Fibroblast of skin of abdomen (primary cell): ENCODE measurements around the gene MIX23.
A peak's percentile ranks its signal among the peaks of the same experiment; 100 is the strongest.
"Not testable (repeated sequence)": the region's sequence is repeated elsewhere in the genome, so short reads cannot be mapped to it uniquely, and the experiment has no call there.

Experiments
- DNase-seq: peaks from one replicate; pipeline ENCODE4 v3.0.0-alpha.2; 2013

Gene MIX23

DNA sequence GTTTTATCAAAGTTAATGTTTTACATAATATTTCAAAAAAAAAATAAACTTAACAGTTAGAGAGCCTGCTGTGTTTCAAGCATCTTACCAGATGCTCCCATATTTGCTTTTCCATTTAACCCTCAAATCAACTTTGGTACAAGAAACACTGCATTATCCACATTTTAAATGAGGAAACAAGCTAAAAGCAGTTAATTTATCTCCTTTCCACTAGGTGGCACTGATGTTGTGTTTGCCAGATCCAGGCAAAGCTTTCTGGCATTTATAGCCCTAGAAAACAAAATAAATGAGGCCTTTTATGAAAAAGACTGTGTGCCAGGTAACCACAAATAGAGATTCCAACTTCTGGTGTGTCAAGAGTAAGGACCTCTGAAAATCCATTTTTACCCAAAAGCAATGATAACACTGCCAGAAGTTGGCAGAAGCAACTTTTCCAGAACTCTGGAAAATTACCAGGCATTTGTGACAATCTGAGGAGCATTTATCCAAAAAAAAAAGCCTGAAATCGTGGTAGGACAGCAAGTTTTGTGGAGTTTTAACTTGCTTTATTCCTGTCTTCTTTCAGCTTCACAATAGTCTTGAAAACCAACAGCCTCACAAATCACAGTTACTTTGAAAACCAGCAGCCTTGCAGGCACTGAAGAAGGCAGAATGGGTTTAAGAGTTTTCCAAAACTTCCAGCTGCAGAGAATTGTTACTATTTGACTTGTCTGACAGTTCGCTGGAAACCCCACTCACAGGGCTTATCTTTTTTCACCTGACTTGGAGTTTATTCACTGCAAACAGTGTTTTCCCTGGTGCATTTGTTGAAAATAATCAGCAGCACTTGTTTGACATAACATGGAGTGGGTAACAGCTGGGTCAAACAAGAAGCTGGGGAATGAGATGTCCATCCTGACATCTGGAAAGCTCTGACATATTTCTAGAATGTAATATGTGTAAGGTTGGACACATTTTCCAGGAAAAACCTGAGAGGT lies 10.1 kb upstream of the MIX23 start:
- DNase-seq = peak; percentile 53

DNA sequence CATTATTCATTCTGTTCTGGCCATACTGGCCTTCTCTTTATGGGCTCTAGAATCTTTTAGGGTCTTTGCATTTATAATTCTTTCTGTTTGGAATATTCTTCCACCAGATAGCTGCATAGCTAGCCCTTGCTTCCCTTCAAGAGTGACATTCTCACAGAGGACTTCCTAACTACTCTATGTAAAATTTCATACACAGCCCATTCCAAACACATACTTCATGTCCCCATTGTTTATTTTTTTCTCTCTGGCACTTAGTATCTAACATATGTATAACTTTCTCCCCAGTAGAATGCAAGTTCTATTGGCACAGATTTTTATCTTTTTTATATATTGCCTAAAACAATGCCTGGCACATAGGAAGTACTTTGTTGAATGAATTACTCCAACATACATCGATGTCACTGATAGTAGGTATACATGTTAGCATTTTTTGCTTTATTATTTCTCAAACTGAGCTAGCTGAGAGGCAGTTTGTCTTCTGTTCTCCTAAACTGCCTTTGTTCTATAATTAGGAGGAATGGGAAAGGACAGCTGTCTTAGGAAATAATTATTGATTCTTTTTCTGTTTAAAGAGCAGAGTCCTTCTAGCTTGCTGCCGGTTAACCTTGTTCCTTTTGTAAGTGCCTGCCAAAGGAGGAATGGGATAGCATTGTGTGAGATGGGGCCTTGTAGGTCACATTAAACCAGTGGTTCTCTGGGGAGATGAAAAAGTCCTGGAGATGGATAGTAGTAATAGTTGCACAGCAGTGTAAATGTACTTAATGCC lies 8.8 kb upstream of the MIX23 start:
- no peak for DNase-seq

DNA sequence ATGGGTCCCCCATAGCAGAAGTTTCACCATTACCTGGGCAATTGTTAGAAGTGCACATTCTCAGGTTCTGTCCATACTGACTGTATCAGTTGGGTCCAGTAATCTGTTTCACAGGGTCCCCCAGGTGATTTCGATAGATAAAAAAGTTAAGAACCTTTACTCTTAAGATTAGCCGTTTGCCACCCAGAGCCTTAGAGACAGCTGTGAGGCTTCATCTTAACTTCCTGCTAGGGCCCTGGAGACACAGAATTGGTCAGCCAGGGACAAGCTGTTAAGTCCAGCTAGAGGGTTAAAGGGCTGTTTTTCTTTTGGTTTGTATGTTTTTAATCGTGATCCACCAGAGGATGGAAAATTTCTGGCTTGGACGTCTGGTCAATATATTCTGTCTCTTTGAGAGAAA lies 7.6 kb upstream of the MIX23 start:
- no peak for DNase-seq

DNA sequence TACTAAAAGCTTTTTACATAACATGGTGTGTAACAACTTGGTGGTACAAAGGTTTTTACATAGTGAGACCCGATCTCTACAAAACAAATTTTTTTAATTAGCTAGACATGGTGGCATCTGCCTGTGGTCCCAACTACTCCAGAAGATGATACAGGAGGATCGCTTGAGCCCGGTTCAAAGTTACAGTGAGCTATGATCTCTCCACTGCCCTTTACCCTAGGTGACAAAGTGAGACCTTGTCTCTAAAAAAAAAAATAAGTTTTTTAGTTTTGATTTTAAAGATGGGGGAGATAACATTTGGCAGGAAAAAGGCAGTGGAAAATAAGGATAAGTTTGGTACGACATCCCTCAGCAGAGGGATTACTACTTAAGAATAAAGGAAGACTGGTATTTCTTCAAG lies 6.9 kb upstream of the MIX23 start:
- DNase-seq = no peak

DNA sequence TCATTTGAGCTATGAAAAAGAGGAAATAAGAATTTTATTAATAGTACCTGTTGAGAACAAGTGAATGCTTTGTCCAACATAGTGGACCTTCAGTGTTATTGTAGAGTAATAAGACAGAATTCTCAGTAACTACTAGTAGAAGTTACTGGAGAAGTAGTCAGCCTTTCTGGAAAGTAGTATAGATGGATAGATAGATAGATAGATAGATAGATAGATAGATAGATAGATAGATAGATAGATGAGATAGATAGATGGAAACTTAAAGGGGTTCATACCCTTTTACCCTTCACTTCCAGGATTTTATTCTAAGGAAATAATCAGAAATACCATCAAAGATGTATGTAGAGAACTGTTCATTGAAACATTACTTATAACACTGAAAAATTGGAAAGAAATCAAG lies 6.2 kb upstream of the MIX23 start:
- no peak for DNase-seq

DNA sequence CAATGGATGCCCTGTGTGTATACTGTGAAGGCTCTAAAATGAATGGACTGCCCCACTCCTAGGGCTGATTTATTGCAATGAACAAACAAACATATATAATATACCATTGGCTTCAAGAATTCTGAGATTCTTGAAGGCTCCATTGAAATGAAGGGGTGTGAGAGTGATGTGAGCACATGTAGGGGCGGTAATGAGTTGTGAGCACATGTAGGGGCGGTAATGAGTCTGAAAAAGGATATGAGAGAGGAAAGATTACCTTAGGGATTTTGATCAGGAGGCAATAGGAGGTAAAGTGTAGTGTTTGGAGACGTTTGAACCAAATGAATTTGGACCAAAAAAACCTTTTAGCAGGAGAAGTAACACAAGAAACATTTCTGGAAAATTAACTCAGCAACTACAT lies 4.7 kb upstream of the MIX23 start:
- no peak for DNase-seq

DNA sequence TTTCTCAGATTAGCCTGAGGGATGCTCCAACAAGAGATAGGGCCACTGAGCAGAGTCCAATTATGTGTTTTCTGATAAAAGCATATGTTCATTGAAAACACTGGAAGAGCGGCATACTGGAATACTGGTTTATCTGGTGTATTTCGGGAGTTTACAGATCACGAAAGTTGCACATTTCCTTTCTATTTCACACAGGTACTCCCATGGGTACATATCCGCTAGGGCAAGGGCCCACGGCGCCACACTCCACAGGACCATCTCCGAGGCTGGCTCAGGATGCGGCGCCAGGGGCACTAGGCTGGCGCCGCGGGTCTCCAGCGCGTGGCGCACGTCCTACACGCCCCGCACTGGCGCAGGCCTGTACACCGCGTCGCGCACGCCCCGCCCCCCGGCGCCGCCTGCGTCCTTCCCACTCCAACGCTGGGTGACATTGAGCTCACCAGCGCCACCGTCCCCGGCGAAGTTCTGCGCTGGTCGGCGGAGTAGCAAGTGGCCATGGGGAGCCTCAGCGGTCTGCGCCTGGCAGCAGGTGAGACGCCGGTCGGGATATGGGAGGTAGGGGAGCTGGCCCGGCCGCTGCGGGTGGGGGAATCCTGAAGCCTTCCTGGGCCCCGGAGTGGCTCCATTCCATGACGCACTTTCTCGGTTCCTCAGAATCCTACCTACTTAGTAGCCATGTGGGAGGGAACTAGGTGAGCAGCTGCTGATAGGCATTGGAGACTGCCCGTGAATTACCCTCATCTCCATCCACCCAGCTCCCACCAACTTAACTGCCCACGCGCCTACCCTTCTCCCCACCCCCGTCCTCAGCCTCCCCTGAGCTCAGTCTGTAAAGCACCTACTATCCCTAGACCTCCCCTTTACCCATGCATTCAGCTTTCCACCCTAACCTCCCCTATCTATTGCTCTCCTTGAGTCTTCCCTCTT lies 1.0 kb upstream of the MIX23 start, which contains the start of gene FAM162A:
FAM162A (plus strand) TSS at position 412 of the 927 bp plus-strand sequence; CDS start at position 496, 84 bp downstream.
- DNase-seq = peak; percentile 86

DNA sequence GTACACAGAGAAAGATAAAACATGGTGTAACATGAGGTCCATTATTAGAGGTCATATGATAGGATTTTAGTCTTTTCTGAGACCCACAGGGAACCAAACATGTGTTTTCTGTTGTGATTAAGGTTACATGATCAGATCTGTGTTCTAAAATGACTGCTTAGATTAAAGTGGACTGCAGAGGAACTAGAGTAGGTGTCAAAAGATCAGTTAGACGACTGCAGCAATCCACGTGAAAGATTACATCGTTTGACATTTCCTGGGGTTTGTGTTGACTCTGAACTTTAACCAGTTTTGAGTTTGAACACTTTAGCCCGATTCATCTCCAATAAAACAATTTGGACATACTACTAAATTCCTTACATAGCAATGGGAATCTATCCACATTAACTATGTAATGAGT lies 5.1 kb downstream of the MIX23 start:
- DNase-seq = no peak

DNA sequence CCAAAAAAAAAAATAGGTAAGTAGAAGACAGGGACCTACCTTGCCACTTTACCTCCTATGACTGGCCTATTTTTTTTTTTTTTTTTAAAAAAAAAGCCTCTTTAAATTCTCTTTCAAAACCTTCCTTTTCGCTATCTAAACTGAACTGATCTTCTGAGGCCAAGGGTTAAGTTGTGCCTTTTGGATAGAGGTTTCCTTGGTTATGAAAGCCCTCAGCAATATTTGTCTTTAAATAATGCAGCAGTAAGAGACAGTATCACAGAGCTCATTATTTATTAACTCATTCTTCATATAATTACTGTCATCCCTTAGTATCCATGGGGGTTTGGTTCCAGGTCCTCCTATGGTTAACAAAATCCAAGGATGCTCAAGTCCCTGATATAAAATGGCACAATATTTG lies 9.0 kb downstream of the MIX23 start:
- DNase-seq = no peak

DNA sequence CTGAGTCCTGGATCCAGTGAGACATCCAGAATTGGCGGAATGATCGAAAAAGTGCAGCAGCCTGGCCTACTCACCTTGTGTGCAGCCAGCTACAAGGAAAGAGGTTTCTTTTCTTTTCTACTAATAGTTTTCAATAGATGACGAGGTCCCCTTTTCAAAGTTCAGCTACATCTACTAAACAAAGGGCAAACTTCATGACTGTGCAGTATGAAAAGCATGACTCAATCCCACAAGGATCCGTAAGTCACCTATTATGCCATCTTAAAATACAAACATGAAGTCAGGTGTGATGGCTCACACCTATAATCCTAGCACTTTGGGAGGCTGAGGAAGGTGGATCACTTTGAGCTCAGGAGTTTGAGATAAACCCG lies 16.7 kb downstream of the MIX23 start:
- no peak for DNase-seq

DNA sequence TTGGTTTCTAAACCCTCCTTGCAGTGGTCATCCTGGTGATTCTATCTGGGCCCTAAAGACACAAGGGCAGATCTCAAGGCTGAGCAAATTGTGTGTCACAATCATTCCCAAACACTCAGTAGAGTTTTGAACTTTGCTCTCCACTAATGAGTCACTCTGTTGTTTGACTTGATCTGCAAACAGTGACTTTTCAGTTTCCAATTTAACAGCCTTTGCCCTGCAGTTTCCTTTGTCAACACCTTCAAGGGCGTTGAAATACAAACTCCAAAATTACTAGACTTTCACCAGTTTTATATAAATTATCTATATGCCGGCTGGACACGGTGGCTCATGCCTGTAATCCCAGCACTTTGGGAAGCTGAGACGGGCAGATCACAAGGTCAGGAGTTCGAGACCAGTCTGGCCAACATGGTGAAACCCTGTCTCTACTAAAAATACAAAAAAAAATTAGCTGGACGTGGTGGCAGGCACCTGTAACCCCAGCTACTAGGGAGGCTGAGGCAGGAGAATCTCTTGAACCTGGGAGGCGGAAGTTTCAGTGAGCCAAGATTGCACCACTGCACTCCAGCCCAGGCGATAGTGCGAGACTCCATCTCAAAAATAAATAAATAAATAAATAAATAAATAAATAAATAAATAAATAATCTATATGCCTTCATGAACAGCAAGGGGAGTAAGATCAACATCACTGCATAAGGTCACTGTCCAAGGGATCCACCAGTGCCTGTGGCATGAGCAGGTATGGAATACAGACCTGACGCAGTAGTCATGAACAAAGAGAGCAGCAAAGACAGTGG lies 17.3 kb downstream of the MIX23 start:
- DNase-seq = not testable (repeated sequence)

DNA sequence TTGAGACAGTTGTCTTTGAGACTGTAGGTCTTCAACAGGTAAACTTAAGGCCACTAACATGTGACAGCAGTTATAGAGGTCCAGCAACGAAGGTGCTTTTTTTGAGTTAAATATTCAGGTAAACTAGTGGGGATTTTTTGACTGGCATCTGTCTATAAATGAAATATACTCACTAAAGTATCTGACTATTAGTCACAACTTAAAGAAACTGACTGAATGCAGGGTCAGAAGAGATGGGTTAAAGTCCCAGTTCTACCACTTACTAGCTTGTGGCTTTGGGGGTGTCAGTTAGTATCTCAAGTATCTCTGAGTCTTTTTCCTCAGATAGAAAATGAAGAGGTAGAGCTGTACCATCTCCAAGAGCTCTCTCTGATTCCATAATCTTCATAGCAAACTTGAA lies 18.0 kb downstream of the MIX23 start:
- DNase-seq = no peak

DNA sequence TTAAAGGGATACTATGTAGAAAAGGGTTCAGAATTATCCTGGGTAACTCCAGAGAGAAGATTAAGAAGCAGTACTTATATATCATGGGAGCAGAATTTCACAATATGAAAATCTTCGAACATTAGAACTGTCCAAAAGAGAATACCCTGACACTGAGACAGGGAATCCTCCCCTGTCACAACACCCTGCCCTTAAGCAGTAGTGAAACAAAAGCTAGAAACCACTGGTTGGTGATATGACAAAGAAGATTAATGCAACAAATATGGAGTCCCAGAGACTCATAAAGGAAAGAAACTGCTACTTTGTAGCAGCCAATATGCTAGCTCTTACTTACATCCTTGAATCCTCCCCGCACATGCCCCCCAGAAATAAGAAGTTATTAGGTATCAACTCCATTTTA lies 18.5 kb downstream of the MIX23 start:
- DNase-seq = no peak

DNA sequence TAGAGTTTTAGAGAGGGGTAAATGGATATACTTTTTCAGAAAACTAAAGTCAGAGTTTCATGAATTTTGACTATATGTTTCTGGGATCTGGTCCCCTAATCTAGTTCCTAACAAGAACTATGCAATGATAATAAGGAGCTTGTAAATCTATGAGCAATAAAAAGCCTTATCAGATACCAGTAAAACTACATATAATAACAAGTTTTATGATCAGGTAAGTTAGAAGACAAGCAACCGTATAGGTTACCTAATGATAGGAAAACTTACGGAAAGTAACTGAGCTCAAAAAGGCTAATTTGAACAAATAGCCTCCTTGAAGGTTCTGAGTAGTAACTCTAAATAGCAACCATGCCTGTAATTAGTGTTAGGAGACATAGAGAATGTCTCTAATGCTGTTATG lies 21.0 kb downstream of the MIX23 start:
- no peak for DNase-seq

DNA sequence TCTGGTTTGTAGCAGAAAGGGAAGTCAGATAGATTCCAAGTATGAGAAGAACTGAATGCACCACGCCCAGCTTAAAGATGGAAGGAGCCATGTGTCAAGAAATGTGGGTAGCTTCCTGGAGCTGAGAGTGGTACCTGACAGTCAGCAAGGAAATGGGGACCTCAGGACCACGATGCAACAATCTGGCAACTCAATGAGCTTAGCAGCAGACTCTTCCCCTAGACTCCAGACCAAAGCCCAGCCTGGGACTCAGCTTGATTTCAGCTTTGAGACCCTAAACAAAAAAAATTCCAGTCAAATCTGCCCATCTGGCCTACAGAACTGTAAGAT lies 24.4 kb downstream of the MIX23 start:
- DNase-seq = no peak

DNA sequence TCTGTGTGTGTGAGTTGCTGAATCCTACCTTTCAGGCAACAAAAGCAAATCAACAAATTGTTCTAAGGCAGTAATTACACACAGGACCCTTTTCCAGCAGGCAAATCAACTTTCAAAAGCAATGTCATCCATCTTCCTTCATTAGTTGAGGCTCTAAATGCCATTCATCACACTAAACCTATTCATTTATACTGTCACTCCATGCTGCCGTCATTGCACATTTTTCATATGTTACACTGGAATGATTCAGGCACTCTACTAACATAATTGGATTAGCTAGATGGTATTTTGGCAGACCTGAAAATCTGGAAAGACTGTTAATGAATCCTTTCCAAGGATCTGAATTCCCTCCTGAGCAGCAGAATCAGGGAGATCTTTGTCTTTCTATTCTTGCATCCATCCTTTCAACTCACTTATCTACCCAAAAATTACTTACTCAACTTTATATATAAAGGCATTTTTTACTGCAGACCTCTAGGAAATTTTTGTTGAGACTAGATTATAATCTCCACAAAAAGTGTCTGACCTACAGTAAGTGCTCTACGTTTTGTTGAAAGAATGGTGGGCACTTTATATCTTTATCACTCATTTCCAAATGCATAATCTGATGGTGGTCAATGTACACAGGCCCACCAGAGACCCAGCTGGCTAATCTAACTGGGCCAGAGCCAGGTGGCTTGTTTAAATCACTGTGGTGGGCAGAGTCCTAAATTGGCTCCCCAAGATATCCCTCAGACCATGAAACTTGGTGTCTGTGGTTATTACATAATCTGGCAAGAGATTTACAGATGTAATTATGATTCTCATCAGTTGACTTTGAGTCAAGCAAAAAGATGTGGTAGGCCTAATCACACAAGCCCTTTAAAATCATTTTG lies 25.0 kb downstream of the MIX23 start:
- peak; percentile 35 for DNase-seq

DNA sequence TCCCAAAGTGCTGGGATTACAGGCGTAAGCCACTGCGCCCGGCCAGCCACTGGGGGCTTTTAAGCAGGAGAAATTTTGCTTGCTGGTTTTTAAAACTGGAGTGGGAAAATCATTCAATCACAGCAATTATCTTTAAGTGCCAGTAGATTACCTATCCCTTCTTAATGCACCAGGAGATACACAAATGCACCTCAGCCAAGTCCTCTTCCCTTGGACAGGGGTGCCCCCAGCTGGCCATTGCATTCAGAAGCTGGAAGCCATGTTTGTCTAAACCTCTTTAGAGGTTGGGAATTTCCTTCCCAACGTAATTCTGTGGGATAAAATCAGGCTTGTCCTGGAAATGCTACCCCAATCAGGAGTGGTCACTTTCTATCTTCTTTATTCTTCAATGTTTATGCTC lies 26.6 kb downstream of the MIX23 start:
- DNase-seq = peak; percentile 17

DNA sequence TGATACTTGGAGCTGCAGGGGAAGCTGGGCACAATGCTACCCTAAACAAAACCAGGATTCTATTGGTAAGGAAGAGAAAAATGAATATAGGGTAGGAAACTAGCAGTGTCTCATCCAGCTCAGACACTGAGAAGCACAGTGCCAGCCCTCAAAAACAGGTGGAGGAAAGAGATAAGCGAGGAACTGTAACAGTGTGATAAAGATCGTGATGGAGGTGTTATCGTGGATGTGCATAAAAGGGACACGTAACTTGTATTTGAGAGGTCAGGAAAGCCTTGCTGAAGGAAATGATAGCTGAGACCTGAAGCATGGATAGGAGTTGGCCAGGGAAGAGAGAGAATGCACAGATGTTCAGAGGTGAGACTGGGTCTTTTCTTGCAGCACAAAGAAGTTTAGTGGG lies 27.4 kb downstream of the MIX23 start:
- DNase-seq = no peak

DNA sequence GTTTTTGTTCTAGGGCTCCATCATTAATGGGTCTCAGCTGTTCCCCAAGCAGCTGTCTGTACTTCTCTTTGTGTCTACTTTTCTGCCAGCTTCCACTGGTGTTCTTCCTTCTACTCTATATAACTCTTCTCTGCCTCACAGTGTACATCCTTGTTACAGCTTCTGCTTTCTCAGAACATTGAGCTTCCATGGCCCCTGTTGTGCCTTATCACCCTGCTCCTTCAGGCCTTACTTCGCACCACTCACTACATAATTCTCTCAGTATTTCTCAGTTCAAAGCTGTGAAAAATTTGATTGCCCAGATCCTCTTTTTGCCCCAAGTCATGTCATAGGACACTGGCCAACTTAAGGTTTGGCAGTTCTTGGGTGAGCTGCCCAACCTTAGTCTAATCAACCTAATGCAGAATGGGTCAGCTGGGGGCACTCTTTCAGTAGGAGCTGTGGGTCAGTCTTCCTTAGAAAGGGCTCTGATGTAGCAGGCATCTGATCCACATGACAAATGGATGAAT lies 29.1 kb downstream of the MIX23 start:
- no peak for DNase-seq

DNA sequence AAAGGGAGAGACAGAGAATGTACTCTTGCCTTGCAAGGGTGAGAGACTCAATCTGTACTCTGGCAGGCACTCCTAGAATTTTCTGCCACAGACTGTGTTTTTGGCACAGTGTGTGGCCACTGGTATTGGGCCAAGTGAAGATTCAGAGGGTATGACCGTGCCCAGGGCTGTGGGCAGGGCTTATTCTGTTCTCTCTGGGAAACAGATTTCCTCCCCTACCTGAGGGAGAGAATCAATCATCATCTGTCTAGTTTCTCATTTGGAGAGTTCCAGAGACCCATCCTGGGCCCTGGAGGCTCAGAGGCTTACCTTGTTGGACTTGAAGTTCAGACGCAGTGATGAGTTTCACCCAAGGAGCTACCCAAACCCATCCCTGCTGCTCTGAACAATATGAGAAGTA lies 29.8 kb downstream of the MIX23 start:
- no peak for DNase-seq

DNA sequence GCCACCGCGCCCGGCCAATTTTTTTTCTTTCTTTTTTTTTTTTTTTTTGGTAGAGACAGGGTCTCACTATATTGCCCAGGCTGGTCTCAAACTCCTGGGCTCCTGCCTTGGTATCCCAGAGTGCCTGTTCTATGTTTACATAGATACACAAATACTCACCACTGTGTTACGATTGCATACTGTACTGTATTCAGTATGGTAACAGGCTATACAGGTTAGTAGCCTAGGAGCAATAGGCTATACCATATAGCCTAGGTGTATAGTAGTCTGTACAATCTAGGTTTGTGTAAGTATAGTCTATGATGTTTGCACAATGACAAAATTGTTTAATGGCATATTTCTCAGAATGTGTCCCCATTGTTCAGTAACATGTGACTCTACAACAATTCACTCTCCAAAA lies 31.4 kb downstream of the MIX23 start:
- DNase-seq = no peak
